ENCODE data around the gene STX16.
"Not testable (repeated sequence)": the region's sequence is repeated elsewhere in the genome, so short reads cannot be mapped to it uniquely, and the experiment has no call there.

STX16 gene

GRCh38 chr20:58637466-58638213 is 13.4 kb upstream of the STX16 start:
- DNase-seq = no peak

GRCh38 chr20:58638467-58639181 is 12.5 kb upstream of the STX16 start:
- DNase-seq = no peak

- no peak for DNase-seq
These were observed 11.6 kb upstream of the STX16 start for GRCh38 chr20:58639182-58640146.

- no peak for DNase-seq
These were observed 10.6 kb upstream of the STX16 start for GRCh38 chr20:58640446-58640845.

- no peak for DNase-seq
These were observed 8.6 kb upstream of the STX16 start for GRCh38 chr20:58642441-58642840.

- DNase-seq = not testable (repeated sequence)
These were observed 8.2 kb upstream of the STX16 start for GRCh38 chr20:58642896-58643295.

- no peak for DNase-seq
These were observed 5.6 kb upstream of the STX16 start for GRCh38 chr20:58645412-58645968.

- DNase-seq = no peak
These were observed 4.8 kb upstream of the STX16 start for GRCh38 chr20:58646257-58646656.

GRCh38 chr20:58646703-58647102 is 4.4 kb upstream of the STX16 start:
- no peak for DNase-seq

GRCh38 chr20:58647162-58647795 is 3.8 kb upstream of the STX16 start:
- no peak for DNase-seq

- DNase-seq = no peak
These were observed 3.1 kb upstream of the STX16 start for GRCh38 chr20:58647796-58648501.

- not testable (repeated sequence) for DNase-seq
These were observed 2.6 kb upstream of the STX16 start for GRCh38 chr20:58648502-58648825.

- no peak for DNase-seq
These were observed 1.5 kb upstream of the STX16 start for GRCh38 chr20:58649288-58650180.

GRCh38 chr20:58650181-58650775 is 805 bp upstream of the STX16 start:
- DNase-seq = no peak

- no peak for DNase-seq
These were observed 469 bp downstream of the STX16 start for GRCh38 chr20:58651559-58651945.

- peak; percentile 56 for DNase-seq
These were observed 993 bp downstream of the STX16 start for GRCh38 chr20:58651946-58652605.

- no peak for DNase-seq
These were observed 1.7 kb downstream of the STX16 start for GRCh38 chr20:58652606-58653294.

GRCh38 chr20:58654337-58654736 is 3.3 kb downstream of the STX16 start:
- DNase-seq = no peak
